Loucy (cell line): Measurements from ENCODE around the gene MARK3.

Source experiments
- EZH2phosphoT487 ChIP-seq: fragments of 200-600 bp; IDR thresholded peaks from 2 replicates; pipeline ENCODE4 v1.6.1; 2018; ENCODE audit warnings: antibody characterized with exemption, mild to moderate bottlenecking, moderate library complexity, borderline replicate concordance
- TF ChIP-seq, protein P1 (sequence below): fragments of 200-600 bp; sonication (generic); conservative IDR thresholded peaks from 2 replicates; pipeline ENCODE4 v1.5.1; 2014; ENCODE audit warnings: mild to moderate bottlenecking, antibody characterized with exemption, low read length

DNA sequence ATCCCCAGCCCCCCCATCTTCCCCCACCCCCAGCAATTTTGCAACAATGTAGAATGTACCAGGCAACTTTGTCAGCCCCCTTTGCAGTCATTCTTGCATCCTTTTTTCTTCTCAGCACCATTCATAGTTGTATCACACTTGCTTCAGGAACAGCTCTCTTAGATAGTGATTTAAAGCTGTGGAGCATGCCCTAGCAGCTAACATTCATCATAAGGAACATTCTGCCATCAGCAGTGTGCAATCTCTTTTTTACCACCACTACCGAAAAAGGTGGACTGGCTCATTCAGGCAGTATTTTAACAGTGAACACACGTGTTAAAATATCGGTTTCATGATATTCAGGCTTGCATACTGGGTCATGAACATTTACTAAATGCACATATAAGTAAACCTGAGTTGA is 45.1 kb downstream of the MARK3 start:
- TF ChIP-seq, protein P1, sequence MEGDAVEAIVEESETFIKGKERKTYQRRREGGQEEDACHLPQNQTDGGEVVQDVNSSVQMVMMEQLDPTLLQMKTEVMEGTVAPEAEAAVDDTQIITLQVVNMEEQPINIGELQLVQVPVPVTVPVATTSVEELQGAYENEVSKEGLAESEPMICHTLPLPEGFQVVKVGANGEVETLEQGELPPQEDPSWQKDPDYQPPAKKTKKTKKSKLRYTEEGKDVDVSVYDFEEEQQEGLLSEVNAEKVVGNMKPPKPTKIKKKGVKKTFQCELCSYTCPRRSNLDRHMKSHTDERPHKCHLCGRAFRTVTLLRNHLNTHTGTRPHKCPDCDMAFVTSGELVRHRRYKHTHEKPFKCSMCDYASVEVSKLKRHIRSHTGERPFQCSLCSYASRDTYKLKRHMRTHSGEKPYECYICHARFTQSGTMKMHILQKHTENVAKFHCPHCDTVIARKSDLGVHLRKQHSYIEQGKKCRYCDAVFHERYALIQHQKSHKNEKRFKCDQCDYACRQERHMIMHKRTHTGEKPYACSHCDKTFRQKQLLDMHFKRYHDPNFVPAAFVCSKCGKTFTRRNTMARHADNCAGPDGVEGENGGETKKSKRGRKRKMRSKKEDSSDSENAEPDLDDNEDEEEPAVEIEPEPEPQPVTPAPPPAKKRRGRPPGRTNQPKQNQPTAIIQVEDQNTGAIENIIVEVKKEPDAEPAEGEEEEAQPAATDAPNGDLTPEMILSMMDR: no peak
- no peak for TF ChIP-seq EZH2phosphoT487
